GM19395 (cell line): ENCODE data around the gene PPP2R2C.

ENCODE experiments used
- ATAC-seq: cut with Tn5 transposase; IDR thresholded peaks from one replicate; pipeline ENCODE4 v1.9.1; 2021; ENCODE audit warnings: mild to moderate bottlenecking, moderate library complexity; ENCODE audit not compliant: unreplicated experiment

The PPP2R2C gene

DNA sequence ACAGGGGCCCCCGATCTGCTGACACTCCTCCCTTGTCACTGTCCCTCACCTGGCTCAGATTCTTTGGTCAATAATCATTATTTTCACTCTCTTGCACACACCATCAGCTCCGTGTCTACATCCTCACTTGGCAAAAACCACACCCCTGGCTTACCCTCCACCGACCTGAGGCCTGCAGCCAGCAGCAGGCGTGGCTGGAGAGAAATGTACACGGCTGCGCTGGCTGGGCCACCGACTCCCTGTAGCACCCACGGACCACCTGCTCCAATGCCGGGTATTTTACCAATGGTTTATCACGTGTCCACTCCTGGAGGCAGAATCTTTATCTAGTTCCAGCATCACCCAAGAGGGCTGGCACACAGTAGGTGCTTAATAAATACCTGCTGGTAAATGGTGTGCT is 104.3 kb downstream of the PPP2R2C start:
- no peak for ATAC-seq

DNA sequence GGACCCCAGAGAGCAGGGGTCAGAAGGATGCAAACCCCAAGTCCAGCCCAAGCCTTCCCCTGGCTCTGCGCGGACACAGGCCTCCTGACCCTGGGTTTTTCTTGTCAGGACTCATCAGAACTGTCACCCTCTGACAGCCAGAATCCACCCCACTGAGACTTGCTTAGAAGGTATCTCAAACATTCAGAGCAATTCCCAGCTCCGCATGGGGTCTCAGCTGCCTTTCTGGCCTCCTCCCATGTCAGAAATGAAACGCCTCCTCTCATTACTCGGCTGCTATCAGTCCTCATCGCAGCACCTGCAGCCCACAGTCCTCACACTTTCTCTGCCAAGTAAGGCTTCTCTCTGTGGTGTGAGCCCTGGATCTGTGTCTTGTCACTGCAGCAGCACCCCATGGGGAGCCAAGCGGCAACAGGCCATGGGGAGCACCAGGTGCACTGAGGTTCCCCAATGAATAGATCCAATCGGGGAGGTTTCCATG is 105.0 kb downstream of the PPP2R2C start:
- ATAC-seq, result no peak

DNA sequence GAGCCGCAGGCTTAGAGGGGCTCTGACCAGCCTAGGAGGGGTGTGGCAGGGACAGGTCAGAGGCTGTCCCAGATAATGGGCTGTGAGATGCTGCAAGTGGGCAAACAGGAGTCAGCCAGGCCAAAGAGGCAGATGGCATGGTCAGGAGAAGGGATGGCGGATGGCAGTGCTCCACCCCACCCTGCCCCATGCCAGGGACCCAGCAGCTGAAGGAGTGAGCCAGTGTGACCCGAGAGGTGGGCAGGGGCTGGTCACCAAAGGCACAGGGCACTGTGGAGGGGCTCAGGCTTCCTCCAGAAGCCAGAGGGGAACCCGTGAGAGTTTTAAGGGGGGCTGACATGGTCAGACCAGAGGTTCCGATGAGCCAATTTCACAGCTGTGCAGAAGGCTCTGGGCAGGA is 105.8 kb downstream of the PPP2R2C start:
- no peak for ATAC-seq

DNA sequence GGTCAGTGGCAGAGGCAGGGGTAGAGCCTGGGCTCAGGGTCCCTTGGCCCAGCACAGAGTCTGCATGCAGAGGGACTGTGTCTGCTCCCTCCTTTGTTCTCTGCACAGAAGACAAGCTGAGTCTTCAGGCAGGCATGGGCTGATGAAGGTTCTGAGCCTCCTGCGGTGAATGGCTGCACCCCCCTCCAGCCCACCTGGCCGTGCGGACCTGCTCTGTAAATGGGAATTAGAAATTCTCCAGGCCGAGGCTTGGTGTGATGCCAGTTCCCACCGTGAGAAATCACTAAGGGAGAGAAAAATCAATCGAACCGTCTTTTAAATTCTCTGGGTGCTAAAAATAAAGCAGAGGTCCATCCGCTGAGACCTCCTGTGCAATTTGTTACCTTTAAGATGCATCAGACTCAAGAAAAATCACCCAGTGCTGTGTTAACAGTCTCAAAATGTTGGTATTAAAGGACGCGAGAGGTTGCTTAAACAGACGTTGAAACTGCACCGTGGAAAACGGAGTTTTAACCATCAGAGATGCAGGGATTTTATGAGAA is 106.8 kb downstream of the PPP2R2C start:
- no peak for ATAC-seq

DNA sequence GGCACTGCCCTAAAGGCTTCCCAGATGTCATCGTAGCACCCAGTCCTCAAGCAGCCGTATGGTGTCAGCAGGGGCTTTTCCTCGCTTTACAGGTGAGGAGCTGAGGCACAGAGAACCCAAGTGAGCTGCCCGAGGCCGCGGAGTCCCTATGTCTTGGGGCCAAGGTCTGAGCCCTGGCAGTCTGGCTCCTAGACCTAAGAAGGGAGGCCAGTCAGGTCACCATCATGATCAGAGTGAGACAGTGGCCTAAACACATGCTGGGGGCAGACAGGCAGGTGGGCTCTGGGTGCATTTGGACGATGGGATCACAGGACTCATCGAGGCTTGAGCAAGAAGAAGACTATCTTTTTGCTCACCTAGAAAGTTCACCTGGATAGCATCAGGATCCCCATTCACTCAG is 107.8 kb downstream of the PPP2R2C start:
- ATAC-seq, result no peak

DNA sequence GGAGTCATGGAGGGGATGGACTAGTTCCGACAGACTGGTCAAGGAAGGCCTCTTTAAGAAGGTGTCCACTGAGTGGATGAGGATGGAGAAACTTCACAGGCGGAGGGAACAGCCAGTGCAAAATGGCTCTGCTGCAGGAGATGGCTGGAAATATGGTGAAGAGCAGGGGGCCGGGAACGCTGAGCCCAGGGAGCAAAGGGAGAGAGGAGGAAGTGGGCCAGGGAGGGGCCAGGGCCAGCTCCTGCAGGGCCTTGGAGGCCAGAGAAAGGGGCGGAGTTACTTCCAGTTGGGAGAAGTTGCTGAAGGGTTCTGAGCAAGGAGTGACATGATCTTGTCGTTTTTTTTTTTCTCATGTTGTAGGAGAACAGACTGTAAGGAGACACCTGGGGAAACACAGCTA is 108.3 kb downstream of the PPP2R2C start:
- ATAC-seq, result no peak

DNA sequence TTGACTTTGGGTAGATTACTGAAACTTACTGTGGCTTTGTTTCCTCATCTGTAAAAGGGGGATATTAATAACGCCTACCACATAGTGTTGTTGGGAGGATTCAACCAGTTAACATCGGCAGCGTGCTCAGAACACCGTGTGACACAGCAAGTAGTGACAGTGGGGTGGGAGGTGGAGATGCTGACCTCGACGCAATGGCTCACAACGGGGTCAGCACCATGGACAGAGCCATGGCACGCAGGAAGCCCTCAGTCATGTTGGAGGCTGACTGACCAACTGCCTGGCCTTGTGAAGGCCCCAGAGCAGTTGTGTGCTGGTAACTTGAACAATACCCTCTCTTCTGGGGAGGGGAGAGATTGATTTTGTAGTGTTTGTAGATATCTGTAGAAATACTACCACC is 109.5 kb downstream of the PPP2R2C start:
- ATAC-seq, result no peak

DNA sequence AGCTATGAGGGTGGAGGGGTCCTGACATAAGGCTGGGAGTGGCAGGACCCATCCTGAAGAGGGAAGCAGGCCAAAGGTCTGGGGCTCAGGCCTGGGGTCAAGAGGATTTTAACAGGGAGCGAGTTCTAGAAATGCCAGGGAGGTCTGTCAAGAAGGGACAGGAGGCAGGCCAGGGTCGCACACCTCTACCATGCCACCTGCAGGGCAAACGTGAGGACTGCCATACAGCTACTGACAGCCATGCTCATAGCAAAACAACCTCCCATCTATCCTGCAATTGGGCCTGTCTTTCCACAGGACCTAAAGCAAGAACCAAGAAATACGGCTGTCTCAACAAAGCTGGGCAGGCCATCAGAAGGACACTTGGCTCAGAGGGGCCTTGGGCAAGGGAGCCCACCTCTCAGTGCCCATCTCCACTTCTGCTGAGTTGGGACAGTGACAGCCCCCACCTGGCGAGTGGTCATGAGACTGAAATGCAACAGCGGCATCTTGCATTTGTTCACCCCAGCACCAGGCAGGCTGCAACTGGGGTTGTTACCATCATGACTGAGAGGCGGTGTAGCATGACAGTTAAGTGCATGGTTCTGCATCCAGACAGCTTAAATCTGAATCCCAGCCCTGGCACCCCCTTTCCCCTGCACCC is 110.0 kb downstream of the PPP2R2C start:
- no peak for ATAC-seq

DNA sequence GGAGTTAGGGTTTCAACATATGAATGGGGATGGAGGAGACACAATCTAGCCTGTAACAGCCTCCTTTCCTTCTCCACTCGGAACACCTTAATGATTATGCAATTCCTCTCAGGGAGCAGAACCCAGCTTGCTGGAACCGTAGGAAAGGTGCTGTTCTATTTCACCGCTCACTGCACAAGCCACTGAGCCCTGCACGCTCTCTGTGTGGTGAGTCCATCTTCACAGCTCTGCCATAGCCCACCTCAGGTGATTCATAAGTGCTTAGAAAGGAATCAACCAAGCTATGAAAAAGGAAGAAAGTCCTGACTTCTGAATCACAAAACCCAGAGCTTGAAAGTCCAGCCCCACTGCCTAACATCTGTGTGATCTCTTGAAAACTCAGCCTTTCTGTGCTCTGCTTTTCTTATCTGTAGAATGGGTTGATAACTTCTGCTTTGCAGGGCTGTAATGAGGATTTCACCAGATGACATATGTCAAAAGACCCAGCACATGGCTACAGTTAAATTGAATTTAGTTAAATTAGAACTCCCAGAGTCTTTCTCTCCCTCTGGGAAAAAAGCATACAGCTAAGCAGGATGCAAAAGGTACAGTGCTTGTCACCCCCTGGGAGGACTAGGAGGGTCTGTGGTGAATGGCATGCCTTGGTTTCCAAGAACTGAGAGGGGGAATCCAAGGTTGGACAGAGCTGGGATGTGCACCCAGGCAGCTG is 111.2 kb downstream of the PPP2R2C start:
- no peak for ATAC-seq

DNA sequence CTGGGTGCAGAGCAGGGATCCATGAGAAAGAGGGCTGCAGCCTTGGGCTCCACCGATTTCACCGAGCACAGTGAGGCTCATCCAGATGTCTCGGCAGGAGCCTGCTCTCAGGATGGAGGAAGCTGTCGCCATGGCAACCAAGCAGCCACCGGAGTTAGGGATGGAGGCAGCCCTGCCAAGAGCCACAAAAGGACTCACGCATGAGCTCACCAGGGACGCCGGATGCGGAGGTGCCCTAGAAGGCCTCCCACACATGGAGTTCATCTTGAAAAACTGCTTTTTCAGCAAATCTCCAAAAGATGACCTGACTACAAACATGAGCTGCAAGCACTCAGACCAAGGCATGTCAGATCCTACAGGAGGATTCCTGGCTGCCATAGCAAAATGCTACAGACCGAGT is 112.0 kb downstream of the PPP2R2C start:
- no peak for ATAC-seq

DNA sequence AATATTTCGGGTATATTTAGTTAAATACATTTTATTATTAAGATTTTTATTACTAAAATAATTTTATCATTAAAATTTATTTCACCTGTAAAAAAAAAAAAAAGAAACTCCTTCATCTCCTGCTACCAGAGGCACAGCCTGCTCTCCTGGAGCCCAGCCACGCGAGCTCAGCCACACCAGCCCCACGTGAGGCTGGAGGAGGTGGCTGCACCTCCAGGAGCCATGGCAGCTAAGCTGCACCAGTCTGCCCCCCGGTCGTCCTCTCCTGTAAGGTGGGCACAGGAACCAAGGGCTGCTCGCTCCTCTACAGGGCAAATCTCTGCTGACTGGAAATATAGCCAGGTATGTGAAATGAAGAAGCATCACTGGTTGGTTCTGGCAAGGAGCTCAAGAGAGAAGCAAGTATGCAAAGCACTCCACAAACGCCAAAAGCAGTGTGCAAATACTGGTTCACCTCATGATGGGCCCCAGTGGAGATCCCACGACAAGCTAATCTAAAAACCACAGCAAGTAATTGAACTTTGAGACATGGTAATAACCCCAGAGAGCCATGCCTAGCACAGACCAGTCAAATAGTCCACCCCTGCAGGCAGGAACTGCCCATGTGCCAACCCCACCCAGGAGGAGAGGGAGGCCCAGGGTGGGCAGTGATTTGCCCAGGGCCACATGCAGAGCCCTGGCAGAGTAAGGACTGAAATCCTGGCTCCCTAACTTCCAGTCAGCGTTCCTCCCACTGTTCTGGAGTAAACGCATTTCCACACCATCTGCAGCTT is 112.7 kb downstream of the PPP2R2C start:
- no peak for ATAC-seq

DNA sequence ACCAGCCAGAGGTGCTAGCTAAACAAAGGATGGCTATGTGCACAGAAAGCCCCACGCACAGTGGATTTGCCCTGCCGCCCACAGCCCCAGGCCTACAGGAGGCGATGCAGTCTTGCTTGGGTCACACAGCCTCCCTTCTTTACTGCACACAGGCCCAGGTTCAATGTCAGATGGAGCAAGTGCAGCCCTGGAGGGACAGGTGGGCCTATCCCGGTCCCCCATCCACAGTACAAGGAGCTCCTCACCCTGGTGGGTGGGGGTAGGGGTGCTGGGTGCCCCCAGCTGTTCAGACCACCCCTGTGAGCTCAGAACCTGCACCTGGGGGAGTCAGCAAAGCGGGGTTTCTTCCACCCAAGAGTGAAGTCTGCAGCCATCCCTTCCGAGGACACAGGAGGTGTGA is 114.9 kb downstream of the PPP2R2C start:
- no peak for ATAC-seq

DNA sequence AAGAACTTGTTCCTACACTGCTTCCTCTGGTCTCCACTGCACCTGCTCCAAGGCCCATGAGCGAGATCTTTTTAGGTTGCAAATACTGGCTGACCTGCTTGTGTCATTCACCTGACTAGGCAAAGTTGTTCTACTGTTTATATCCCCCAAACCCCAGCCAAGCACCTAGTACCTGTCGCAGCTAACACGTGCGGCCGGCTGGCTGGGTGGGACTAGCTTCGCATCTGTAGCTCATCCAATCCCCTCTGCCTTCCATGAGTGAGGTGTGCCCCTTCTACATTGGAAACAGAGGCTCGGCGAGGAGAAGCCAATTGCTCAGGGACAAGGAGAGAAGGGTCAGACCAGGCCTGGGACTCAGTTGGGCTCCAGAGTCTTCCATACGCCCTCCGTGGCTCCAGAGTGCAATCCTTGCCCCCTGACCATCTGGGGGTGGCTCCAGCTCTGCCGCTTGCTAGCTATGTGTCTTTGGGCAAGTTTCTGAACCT is 116.3 kb downstream of the PPP2R2C start:
- ATAC-seq, result no peak

DNA sequence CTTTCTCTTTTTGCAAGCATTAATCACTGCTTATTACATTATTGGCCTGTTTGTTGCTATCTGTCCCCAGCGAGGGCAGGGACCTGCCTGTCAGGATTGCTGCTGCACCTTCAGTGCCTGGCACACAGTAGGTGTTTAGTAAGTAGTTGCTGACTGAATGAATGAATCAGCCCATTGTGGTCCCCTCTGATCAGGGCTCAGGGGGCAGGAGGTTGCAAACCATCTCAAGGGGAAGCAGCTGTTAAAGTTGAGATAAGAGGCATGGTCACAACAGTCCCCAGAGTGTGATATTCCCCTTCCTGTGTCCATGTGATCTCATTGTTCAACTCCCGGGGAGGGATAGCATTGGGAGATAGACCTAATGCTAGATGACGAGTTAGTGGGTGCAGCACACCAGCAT is 117.4 kb downstream of the PPP2R2C start:
- ATAC-seq, result no peak

DNA sequence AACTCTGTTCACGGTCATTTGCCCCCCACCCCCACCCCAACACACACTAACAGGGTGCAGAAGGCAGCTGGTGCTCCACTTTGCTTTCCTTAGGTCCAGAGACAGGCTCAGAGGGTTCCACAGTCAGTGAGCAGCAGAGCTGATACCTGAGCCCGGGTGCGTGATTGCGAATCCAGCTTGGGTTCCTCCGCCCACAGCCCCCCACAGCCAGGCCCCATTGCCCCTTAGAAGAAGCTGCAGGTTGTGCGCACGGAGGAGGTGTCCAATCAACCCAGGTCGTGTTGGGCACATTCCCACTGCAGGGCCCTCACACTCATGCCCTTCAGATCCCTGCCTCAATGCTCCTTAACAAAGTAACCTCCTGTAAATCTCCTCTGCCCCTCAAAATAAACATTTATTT is 117.8 kb downstream of the PPP2R2C start:
- ATAC-seq, result no peak

DNA sequence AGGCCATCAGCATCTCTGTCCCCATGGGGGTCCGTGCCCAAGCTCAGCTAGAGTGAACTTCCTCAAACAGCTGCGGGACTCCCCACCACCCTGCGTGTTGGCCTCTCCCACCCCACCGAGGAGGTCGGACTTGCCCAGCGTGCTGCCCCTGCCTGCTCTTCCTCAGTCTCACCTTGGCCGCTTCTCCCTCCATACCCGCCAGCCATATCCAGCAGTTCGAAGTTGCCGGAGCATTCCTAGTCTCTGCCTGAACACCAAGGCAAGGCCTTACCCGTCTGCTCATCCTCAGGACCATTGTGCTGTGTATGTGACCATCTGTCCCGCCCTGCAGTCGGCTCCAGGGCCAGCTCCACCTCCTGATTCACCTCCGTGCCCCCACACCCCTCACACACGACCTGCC is 118.3 kb downstream of the PPP2R2C start:
- ATAC-seq, result no peak

DNA sequence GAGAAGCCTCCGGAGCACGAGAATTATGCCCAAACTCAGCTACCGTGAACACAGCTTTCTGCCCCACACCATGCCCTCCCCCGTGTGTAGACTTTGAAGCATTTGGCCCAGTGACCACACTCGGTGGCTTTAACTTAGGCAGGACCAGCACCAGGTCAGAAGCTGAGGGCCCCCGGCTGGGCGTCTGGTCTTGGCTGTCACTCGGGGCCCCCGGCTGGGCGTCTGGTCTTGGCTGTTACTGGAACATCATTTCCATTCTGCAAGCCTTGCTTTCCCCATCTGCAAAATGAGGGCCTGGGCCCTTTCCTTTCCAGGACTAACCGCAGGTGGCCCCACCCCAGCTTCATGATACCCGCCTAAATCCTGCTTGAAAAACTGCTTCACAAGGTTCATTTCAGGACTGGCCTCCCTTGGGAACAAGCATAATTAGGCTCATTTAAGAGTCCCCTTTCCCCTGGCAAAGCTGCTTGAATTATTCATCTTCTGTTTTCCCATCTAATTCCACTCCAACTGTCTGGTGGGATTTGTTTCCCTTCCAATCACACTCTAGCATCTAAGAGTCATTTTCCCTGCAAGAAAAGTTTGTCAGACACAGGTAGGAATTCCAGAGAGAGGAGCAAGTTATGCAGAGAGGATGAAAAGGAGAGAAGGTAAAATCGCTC is 120.3 kb downstream of the PPP2R2C start:
- no peak for ATAC-seq

DNA sequence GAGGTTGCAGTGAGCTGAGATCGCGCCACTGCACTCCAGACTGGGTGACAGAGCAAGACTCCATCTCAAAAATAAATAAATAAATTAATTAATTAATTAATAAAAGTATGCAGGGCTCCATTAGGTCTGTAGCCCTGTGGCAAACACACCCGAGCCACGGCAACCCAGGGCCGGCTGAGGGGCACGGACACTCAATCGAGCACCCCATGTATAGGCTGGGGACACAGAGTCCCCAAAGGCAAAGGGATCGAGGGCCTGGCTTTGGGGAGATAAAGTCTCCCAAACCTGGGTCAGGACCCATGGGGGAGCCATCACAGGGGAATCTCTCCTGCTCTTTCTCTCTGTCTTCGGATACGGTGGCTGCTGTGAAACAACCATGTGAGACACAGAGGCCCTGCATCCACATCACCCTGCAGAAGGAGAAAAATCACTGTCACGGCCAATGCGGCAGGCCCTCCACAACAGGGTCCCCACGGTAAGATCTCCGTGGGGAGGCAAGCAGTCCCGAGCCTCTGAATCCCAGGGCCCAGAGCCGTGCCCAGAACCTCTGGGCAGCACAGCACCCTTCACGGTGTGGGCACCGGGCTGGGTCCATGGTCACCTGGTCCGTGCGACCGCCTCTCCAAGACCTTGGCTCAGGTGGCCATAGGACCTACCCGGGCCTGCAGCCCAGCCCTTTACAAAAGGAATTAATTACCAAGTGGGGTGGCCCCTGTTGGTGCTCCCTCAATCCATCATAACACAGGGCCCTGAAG is 121.0 kb downstream of the PPP2R2C start:
- no peak for ATAC-seq

DNA sequence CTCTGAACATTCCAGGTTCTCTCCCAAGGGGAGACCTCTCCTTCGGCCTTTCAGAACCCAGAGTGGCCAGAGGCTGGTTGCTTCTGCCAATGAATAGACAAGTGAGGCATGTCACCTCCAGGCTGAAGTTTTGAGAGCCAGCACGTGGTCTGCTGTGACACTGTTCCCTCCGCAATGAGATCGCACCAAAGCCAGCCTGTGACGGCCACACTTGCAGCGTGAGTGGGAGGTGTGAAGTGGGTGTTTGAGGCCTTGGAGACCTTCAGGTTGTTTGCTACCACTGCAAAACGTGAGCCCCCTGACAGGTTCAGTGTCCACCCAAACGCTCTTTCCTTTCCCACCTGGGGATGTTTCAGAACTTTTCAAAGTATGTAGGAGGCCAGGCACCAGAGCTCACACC is 121.8 kb downstream of the PPP2R2C start:
- ATAC-seq, result no peak

DNA sequence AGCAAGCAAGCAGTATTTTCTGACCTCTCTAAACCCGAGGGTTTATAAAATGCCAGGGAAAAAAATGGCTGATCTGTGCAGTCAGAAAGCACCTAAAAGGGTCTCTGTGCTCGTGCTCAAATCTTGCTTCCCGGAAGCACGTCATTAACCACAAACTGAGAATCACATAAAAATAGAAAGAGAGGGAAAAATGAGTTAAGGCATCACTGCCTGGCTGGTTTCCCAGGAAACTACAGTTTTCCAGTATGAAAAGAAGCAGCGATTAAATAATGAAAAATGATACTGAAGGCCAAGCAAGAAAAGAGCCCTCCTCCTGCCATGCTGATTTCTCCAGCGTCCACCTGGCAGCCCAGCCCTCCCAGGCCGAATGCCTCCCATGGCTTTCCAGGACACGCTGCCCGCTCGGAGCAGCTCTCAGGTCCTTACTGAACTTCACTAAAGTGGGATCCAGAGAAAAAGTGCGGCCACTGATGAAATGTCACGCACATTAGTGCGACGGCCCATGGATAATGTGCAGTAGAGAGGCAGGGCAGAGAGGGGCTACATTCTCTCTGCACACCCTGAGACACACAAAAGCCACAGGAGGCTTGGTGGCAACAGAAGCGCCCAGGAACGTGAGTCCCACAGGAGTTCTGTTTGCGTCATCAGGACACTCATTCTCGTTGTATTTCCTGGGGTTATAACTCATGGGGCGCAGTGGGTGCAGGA is 122.4 kb downstream of the PPP2R2C start:
- no peak for ATAC-seq
